Measurements from ENCODE around the gene ZCCHC3. TPM values are rescaled to one million over a fixed set of nuclear protein-coding genes. Genes with fewer than 3 reads are reported as not detected.

The ZCCHC3 gene
- total and polyA plus RNA-seq, 4 donors = 10.4 to 27.8 (median 13.6) TPM

- no peaks in the 10 kb centered on the region for H3K9me3 ChIP-seq (ENCODE audit: control insufficient read depth in 4 of 4, insufficient read depth in 3 of 4, low read length in 3 of 4)
- H3K9ac ChIP-seq (ENCODE audit: insufficient read depth in 1 of 2, low read length in 2 of 2) = peak within 1 kb of the TSS; percentile 80 to 90
- no peaks in the 10 kb centered on the region for H3K27me3 ChIP-seq (ENCODE audit: control insufficient read depth in 3 of 3, insufficient read depth in 3 of 3, low read length in 2 of 3)
- peak; percentile 70 to 77 (median 73) for DNase-seq
- peak; percentile 66 for ATAC-seq (ENCODE audit: insufficient read depth, low FRiP score)
- H3K27ac ChIP-seq (ENCODE audit: low read depth in 1 of 2, low read length in 1 of 2) = peak within 1 kb of the TSS; percentile 91 to 92
- 2 to 5% methylated on average over 48 to 50 of the region's 50 CpGs for WGBS, 2 donors
- no peak for TF ChIP-seq CTCF (IDR thresholded peaks at IDR 0.05; ENCODE audit: control extremely low read depth, extremely low read depth)
- peaks cover 0 to 11% (median 4%) of the 10 kb centered on the region in 4 donors for H3K36me3 ChIP-seq (ENCODE audit: control insufficient read depth in 4 of 4, insufficient read depth in 4 of 4, low read length in 4 of 4)
- H3K4me1 ChIP-seq (ENCODE audit: control insufficient read depth in 5 of 5, insufficient read depth in 5 of 5, low read length in 5 of 5) = peaks cover 0 to 6% (median 5%) of the 10 kb centered on the region in 5 donors
- H3K4me3 ChIP-seq = peak within 1 kb of the TSS; percentile 66
Measured at GRCh38 chr20:346640-347316, 49.4 kb downstream of the ZCCHC3 start, which contains the start of gene NRSN2. TSS of gene NRSN2 (plus strand) at chr20:347111. CDS start at chr20:349644, 2,533 bp downstream.

GRCh38 chr20:347317-347639 lies 49.9 kb downstream of the ZCCHC3 start:
- no peak for TF ChIP-seq CTCF (IDR thresholded peaks at IDR 0.05; ENCODE audit: control extremely low read depth, extremely low read depth)
- ATAC-seq (ENCODE audit: insufficient read depth, low FRiP score) (no peak), DNase-seq (no peak)
- WGBS, 2 donors = 0 to 1% methylated on average over 10 to 16 of the region's 19 CpGs
- Histone ChIP-seq H3K27me3 (ENCODE audit: control insufficient read depth in 3 of 3, insufficient read depth in 3 of 3, low read length in 2 of 3) (no peaks in the 10 kb centered on the region), H3K4me3 (peak overlapping the region; percentile 66), H3K9ac (ENCODE audit: insufficient read depth in 1 of 2, low read length in 2 of 2) (peak overlapping the region; percentile 74 to 80), H3K36me3 (ENCODE audit: control insufficient read depth in 4 of 4, insufficient read depth in 4 of 4, low read length in 4 of 4) (peaks cover 0 to 8% (median 3%) of the 10 kb centered on the region in 4 donors), H3K4me1 (ENCODE audit: control insufficient read depth in 5 of 5, insufficient read depth in 5 of 5, low read length in 5 of 5) (peaks cover 0 to 6% (median 5%) of the 10 kb centered on the region in 5 donors), H3K9me3 (ENCODE audit: control insufficient read depth in 4 of 4, insufficient read depth in 3 of 4, low read length in 3 of 4) (no peaks in the 10 kb centered on the region), H3K27ac (ENCODE audit: low read depth in 1 of 2, low read length in 1 of 2) (peak overlapping the region; percentile 91 to 92)

DNA sequence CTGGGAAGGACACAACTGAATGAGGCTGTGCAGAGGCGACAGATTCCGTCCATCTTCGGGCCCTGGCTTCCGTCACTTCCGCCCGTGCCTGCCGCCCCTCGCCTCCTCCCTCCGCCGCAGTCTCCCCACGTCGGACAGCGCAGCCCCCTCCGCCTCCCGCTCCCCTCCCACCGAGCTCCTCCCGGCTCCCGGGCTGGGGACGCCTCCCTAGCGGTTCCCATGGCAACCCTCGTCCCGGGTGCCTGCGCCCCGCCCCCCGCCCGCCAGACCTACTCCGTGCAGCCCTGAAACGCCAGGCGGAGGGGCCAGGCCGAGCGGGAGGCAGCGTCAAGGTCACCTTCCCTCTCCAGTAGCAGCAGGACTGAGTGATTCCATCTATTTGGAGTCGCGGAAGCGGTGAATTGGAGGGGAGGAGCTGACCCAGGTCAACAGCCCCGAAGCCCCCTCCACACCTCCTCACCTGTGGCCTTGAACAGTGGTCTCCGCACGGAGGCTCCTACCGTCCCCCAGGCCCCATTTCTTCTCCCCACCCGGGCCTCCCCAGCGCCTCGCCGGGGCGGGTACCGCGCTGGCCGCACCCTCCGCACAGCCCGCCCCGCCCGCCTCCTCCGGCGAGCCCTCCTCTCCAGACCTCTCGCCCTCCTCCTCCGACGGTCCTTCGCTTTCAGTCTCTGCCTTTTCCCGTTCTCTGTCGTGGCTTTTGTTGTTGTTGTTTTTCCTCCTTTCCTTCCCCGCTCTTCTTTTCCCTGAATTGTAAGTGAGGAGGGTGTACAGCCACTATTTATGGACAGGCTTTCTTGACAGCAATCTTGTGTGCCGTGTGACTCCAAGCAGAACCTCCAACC lies 50.5 kb downstream of the ZCCHC3 start:
- WGBS, 2 donors = 0% methylated on average over 49 to 61 of the region's 61 CpGs
- Histone ChIP-seq H3K36me3 (ENCODE audit: control insufficient read depth in 4 of 4, insufficient read depth in 4 of 4, low read length in 4 of 4) (peaks cover 0 to 8% (median 3%) of the 10 kb centered on the region in 4 donors), H3K4me3 (peak overlapping the region; percentile 66), H3K27ac (ENCODE audit: low read depth in 1 of 2, low read length in 1 of 2) (peak overlapping the region; percentile 91 to 92), H3K9me3 (ENCODE audit: control insufficient read depth in 4 of 4, insufficient read depth in 3 of 4, low read length in 3 of 4) (no peaks in the 10 kb centered on the region), H3K9ac (ENCODE audit: insufficient read depth in 1 of 2, low read length in 2 of 2) (peak overlapping the region; percentile 80 to 90), H3K4me1 (ENCODE audit: control insufficient read depth in 5 of 5, insufficient read depth in 5 of 5, low read length in 5 of 5) (peaks cover 0 to 6% (median 5%) of the 10 kb centered on the region in 5 donors), H3K27me3 (ENCODE audit: control insufficient read depth in 3 of 3, insufficient read depth in 3 of 3, low read length in 2 of 3) (no peaks in the 10 kb centered on the region)
- TF ChIP-seq CTCF (IDR thresholded peaks at IDR 0.05; ENCODE audit: control extremely low read depth, extremely low read depth) = no peak
- ATAC-seq (ENCODE audit: insufficient read depth, low FRiP score) (peak; percentile 84), DNase-seq (peak; percentile 97 to 98 (median 98))
